K562 (cell line): ENCODE measurements around the gene REM2. TPM values are rescaled to one million over a fixed set of nuclear protein-coding genes. Genes with fewer than 3 reads are reported as not detected.

ENCODE experiments used
- ATAC-seq: fragments of 200-7000 bp; cut with Tn5 transposase; 3 replicates; pipeline ENCODE4 v1.9.1; 2020; ENCODE audit warnings: moderate library complexity
- BruUV-seq: library from RNA; stranded (reverse); fragments of 400-500 nt; replicated peaks from 2 replicates; lab custom pipeline; 2021; lab: Mats Ljungman, UMichigan
- CTCF ChIA-PET: fragments of 300-600 bp; formaldehyde crosslinking; extraction: SDS; loops from one replicate; lab custom pipeline; 2021; ENCODE audit warnings: low intra/inter-chr PET ratio; lab: Yijun Ruan, JAX
- POLR2A ChIA-PET: fragments of 300-600, 350-650 bp; sonication (Branson Sonifier 250); formaldehyde crosslinking; extraction: SDS; loops from one replicate; lab custom pipeline; 2021; ENCODE audit warnings: antibody characterized with exemption, inconsistent platforms; lab: Yijun Ruan, JAX
- DNase-seq, 4 experiments: peaks; one replicate each; pipeline versions ENCODE4 v3.0.0 to v3.0.0-alpha.2; 2011 to 2018; ENCODE audit warnings: low spot score in 3 of 4, mixed read lengths in 3 of 4; ENCODE audit errors: extremely low read depth in 1 of 4
- FAIRE-seq: peaks from 2 replicates; lab custom pipeline; 2011; peaks lifted over from hg19 to GRCh38; lab: Jason Lieb, UNC
- H2AFZ ChIP-seq: 2 replicates; pipeline ENCODE4 v1.6.0; 2011; ENCODE audit warnings: low read depth, low read length, control low read depth, inconsistent platforms
- H3K27ac ChIP-seq: fragments of 200-600 bp; 3 replicates; pipeline ENCODE4 v1.8.0; 2011; ENCODE audit warnings: low read depth, mild to moderate bottlenecking, control low read depth, inconsistent platforms, low read length, moderate library complexity, mixed read lengths; ENCODE audit errors: extremely low read depth
- H3K27me3 ChIP-seq, 2 experiments: fragments of 300-600 bp in 1 of 2; 2 replicates in 1 of 2; 3 replicates in 1 of 2; pipeline versions ENCODE4 v1.6.0 to v1.8.0; 2011; ENCODE audit warnings: inconsistent platforms in 2 of 2, low read length in 2 of 2, mild to moderate bottlenecking in 1 of 2, mixed read lengths in 1 of 2, moderate library complexity in 1 of 2; ENCODE audit not compliant: control insufficient read depth in 2 of 2, insufficient read depth in 2 of 2
- H3K36me3 ChIP-seq: fragments of 300-600 bp; 3 replicates; pipeline ENCODE4 v1.8.0; 2011; ENCODE audit warnings: mild to moderate bottlenecking, low read length, inconsistent platforms; ENCODE audit not compliant: control insufficient read depth, insufficient read depth
- H3K4me1 ChIP-seq, 2 experiments: fragments of 200-600 bp in 1 of 2; replicated peaks in 1 of 2; 2 replicates in 1 of 2; 3 replicates in 1 of 2; pipeline versions ENCODE4 v1.5.1 to v1.8.0; 2011; ENCODE audit warnings: inconsistent platforms in 2 of 2, low read length in 2 of 2, mild to moderate bottlenecking in 1 of 2, mixed read lengths in 1 of 2, moderate library complexity in 1 of 2; ENCODE audit not compliant: control insufficient read depth in 2 of 2, insufficient read depth in 2 of 2
- H3K4me2 ChIP-seq: 2 replicates; pipeline ENCODE4 v1.6.1; 2011; ENCODE audit warnings: low read length, control low read depth, inconsistent platforms, mixed read lengths; ENCODE audit not compliant: insufficient read depth
- H3K4me3 ChIP-seq: fragments of 200-600 bp; sonication (generic), shearing (Covaris generic); 2 replicates; pipeline ENCODE4 v1.5.1; 2016; ENCODE audit warnings: control low read depth, inconsistent platforms
- H3K79me2 ChIP-seq: fragments of 200-600 bp; 3 replicates; pipeline ENCODE4 v1.8.0; 2011; ENCODE audit warnings: low read length, inconsistent platforms; ENCODE audit not compliant: control insufficient read depth, insufficient read depth
- H3K9ac ChIP-seq, 2 experiments: 2 replicates each; pipeline versions ENCODE4 v1.6.0 to v1.6.1; 2011; ENCODE audit warnings: low read depth in 2 of 2, low read length in 2 of 2, control low read depth in 1 of 2, inconsistent platforms in 1 of 2, mild to moderate bottlenecking in 1 of 2, mixed read lengths in 1 of 2; ENCODE audit not compliant: insufficient read depth in 1 of 2
- H3K9me1 ChIP-seq: one replicate; pipeline ENCODE4 v1.6.0; 2011; ENCODE audit warnings: inconsistent platforms, mild to moderate bottlenecking, low read length, moderate library complexity; ENCODE audit not compliant: control insufficient read depth, insufficient read depth
- H3K9me3 ChIP-seq: replicated peaks from 2 replicates; pipeline ENCODE4 v1.5.1; 2011; ENCODE audit warnings: low read depth, low read length, inconsistent platforms; ENCODE audit not compliant: control insufficient read depth, insufficient read depth
- H4K20me1 ChIP-seq: replicated peaks from 2 replicates; pipeline ENCODE4 v1.6.1; 2011; ENCODE audit warnings: low read length, inconsistent platforms, mixed read lengths; ENCODE audit not compliant: control insufficient read depth, insufficient read depth
- ERF ChIP-seq: fragments of 450-650 bp; formaldehyde crosslinking; IDR thresholded peaks from 2 replicates; pipeline ENCODE4 v1.4.0; 2020; ENCODE audit warnings: mild to moderate bottlenecking, mixed read lengths
- NEUROD1 ChIP-seq: fragments of 150-350 bp; IDR thresholded peaks from 2 replicates; pipeline ENCODE4 v1.6.1; 2014; ENCODE audit warnings: borderline replicate concordance, low read length, low read depth; ENCODE audit not compliant: partially characterized antibody
- RAD21 ChIP-seq, 2 experiments: fragments of 250-450 bp in 1 of 2; fragments of 450-650 bp in 1 of 2; sonication (Bioruptor Pico) in 1 of 2; formaldehyde crosslinking in 1 of 2; IDR thresholded peaks in 1 of 2; conservative IDR thresholded peaks in 1 of 2; 2 replicates each; pipeline versions ENCODE4 v1.4.0 to v1.8.0; 2020 to 2022; ENCODE audit warnings: mild to moderate bottlenecking in 2 of 2, moderate library complexity in 1 of 2
- REST ChIP-seq, 2 experiments: fragments of 450-650 bp; formaldehyde crosslinking in 1 of 2; IDR thresholded peaks; 2 replicates each; pipeline versions ENCODE4 v1.4.0 to v1.6.1; 2014 to 2020; ENCODE audit warnings: mild to moderate bottlenecking in 2 of 2, borderline replicate concordance in 1 of 2, low read depth in 1 of 2
- SMARCB1 ChIP-seq: IDR thresholded peaks from 2 replicates; pipeline ENCODE4 v1.6.1; 2011; ENCODE audit warnings: improper control_type of control experiment, low read depth; ENCODE audit not compliant: insufficient read length
- SMC3 ChIP-seq: conservative IDR thresholded peaks from 2 replicates; pipeline ENCODE4 v1.6.1; 2011; ENCODE audit warnings: low read depth, low read length, improper control_type of control experiment; ENCODE audit not compliant: insufficient read depth
- TAF1 ChIP-seq: IDR thresholded peaks from 2 replicates; pipeline ENCODE4 v1.6.1; 2011; ENCODE audit warnings: mild to moderate bottlenecking, low read length, moderate library complexity; ENCODE audit not compliant: insufficient read depth, control insufficient read depth, severe bottlenecking; ENCODE audit errors: extremely low read depth
- ZNF583 ChIP-seq: fragments of 250-450 bp; sonication (Bioruptor Pico); IDR thresholded peaks from 2 replicates; pipeline ENCODE4 v1.4.0; 2020
- ZNF785 ChIP-seq: fragments of 250-450 bp; sonication (Bioruptor Pico); IDR thresholded peaks from 2 replicates; pipeline ENCODE4 v1.4.0; 2020; ENCODE audit warnings: mild to moderate bottlenecking
- WGBS: fragments of 100-300 bp; shearing (Covaris generic); methylation state at CpG from one replicate; pipeline ENCODE4 v1.1.6; 2016; ENCODE audit warnings: low coverage, mixed read lengths; ENCODE audit not compliant: insufficient coverage; ENCODE audit errors: missing lambda C conversion rate; 5-methylcytosine and 5-hydroxymethylcytosine counted together
- in situ Hi-C: fragments of 300-500 bp; cut with MboI; formaldehyde crosslinking; loops from 4 replicates; pipeline ENCODE4 v1.15.0; 2018; ENCODE audit warnings: inconsistent platforms, mixed read lengths
- intact Hi-C: fragments of 100-400 bp; cut with micrococcal nuclease; formaldehyde crosslinking; loops from 2 replicates; pipeline ENCODE4 v1.14.2; 2022
- polyA plus RNA-seq, 8 experiments: library from polyadenylated mRNA; depleted of rRNA in 4 of 8; stranded (reverse) in 5 of 8; unstranded in 3 of 8; fragments of >200 nt; fragmentation: Nextera tagmentation in 2 of 8; fragmentation: Illumina TruSeq in 1 of 8; extraction: Ambion mirVana in 2 of 8; extraction: Trizol in 1 of 8; gene quantifications; 2 replicates each; pipeline versions ENCODE4 v1.2.1 to v1.2.3, GENCODE V29; 2011 to 2014; ENCODE audit warnings: inconsistent platforms in 1 of 8, missing spikeins in 1 of 8
- total RNA-seq, 7 experiments: library from RNA; depleted of rRNA in 6 of 7; stranded (reverse); fragments of >200 nt in 6 of 7; fragmentation: Illumina TruSeq in 2 of 7; extraction: Trizol in 2 of 7; gene quantifications; 2 replicates each; pipeline versions ENCODE4 v1.2.1 to v1.2.3, GENCODE V29; 2011 to 2021; ENCODE audit warnings: low replicate concordance in 1 of 7

Gene REM2
- total and polyA plus RNA-seq, 9 of the 15 experiments (the other 6 are each of a cell fraction or from before 2014, with no cell fraction given), result 0.18 to 1.0 (median 0.38) TPM

- H3K4me3 ChIP-seq, result no peak overlapping the region
- no peak overlapping the region for H3K27ac ChIP-seq
- peak; percentile 27; the same call in 2 of the 3 replicates for ATAC-seq
- H3K36me3 ChIP-seq, result no peaks in the 10 kb centered on the region
- BruUV-seq, result no TSS peak
- no peak for FAIRE-seq
- WGBS, result 65% methylated on average over 19 of the region's 22 CpGs
- no peak overlapping the region for H3K9ac ChIP-seq
- intact Hi-C loops, result no loop called here
- no peaks in the 10 kb centered on the region for H3K27me3 ChIP-seq
- H3K9me3 ChIP-seq, result no peaks in the 10 kb centered on the region
- no peaks in the 10 kb centered on the region for H3K79me2 ChIP-seq
- H2AFZ ChIP-seq, result no peak overlapping the region
- H4K20me1 ChIP-seq, result no peaks in the 10 kb centered on the region
- CTCF ChIA-PET, result interaction anchor here (0.9 kb wide), 1 partner anchor 67 kb away, joined by 3 read pairs; no protein-coding TSS in a partner anchor
- no peak for DNase-seq
- peaks cover 5 to 25% of the 10 kb centered on the region in 2 experiments; a peak in 2 of 5 replicates for H3K4me1 ChIP-seq
- in situ Hi-C loops, result loop anchor here (10.0 kb wide), 2 partner anchors 190 to 280 kb away; no protein-coding TSS in a partner anchor
- H3K4me2 ChIP-seq, result no peak overlapping the region
- POLR2A ChIA-PET, result interaction anchor here (0.8 to 1.1 kb wide), 2 partner anchors 17 to 70 kb away, joined by 4 to 6 read pairs; no protein-coding TSS in a partner anchor
- H3K9me1 ChIP-seq, result no peaks in the 10 kb centered on the region
- peak in 1 of 2 experiments; percentile 34; a peak in 1 of 4 replicates for TF ChIP-seq RAD21 (CRISPR knock-in tag; conservative IDR thresholded peaks at IDR 0.05 in 1 of 2, IDR thresholded peaks at IDR 0.05 in 1 of 2)
- TF ChIP-seq TAF1, result no peak
- peak; percentile 36; the same call in 1 of the 2 replicates for TF ChIP-seq REST (IDR thresholded peaks at IDR 0.05; ENCODE audit: borderline replicate concordance)
- no peak for TF ChIP-seq REST (CRISPR knock-in tag; IDR thresholded peaks at IDR 0.05; ENCODE audit: low read depth)
- TF ChIP-seq SMARCB1, result no peak
- no peak for TF ChIP-seq NEUROD1
- no peak for TF ChIP-seq ERF
- TF ChIP-seq SMC3, result 0 out of 2 replicates have a peak, but pooled peaks have one; percentile 10
- no peak for TF ChIP-seq ZNF583
- TF ChIP-seq ZNF785 (CRISPR knock-in tag), result no peak
Measured at GRCh38 chr14:22844221-22845102, 38.6 kb upstream of the REM2 start.
